ENCODE measurements around the gene TAF10.

TAF10 gene

GRCh38 chr11:6607190-6607795 is 4.7 kb downstream of the TAF10 start:
- DNase-seq, result no peak

DNA sequence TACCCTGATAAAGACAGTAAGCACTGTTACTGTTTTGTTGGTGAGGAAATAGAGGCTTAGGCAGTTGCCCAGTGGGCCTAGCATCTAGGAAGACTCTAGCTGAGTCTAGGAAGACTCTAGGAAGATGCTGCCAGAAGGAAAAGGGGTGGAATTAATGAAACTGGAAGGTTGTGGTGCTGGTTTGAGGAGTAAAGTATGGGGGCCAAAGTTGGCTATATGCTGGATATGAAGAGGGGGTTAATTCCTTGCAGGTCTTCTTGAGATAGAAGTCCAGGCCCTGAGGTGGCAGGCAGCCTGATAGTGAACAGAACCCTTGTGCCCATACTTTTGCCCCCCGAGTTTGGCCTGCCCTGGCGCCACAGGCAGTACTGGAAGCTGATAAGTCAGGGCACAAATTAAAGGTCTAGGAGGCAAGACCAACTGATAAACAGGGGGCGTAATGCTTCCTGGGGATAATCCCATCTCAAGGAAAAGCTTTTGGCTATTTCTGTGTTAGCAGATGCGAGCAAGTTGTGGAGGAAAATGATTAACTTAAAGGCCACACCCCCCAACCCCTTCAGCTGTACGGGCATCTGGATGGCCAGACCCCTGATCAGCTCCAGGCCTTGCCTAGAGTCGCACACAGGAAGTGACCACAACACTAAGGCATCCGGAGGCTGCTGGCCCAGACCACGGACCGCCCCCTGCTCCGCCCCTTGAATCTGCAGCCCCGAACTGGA is 5.4 kb downstream of the TAF10 start:
- DNase-seq, result peak; percentile 48

- DNase-seq, result no peak
Observed at GRCh38 chr11:6604790-6605189, 7.2 kb downstream of the TAF10 start.

GRCh38 chr11:6604081-6604626 is 7.9 kb downstream of the TAF10 start:
- DNase-seq, result peak; percentile 63

- peak; percentile 85 for DNase-seq
Observed at GRCh38 chr11:6603287-6604080, 8.5 kb downstream of the TAF10 start, which contains the start of the genes ILK and RRP8. TSS of gene ILK (plus strand) at chr11:6603774. CDS start at chr11:6604272, 498 bp downstream. TSS of gene RRP8 (minus strand) at chr11:6603616. CDS start at chr11:6603502, 114 bp downstream.

DNA sequence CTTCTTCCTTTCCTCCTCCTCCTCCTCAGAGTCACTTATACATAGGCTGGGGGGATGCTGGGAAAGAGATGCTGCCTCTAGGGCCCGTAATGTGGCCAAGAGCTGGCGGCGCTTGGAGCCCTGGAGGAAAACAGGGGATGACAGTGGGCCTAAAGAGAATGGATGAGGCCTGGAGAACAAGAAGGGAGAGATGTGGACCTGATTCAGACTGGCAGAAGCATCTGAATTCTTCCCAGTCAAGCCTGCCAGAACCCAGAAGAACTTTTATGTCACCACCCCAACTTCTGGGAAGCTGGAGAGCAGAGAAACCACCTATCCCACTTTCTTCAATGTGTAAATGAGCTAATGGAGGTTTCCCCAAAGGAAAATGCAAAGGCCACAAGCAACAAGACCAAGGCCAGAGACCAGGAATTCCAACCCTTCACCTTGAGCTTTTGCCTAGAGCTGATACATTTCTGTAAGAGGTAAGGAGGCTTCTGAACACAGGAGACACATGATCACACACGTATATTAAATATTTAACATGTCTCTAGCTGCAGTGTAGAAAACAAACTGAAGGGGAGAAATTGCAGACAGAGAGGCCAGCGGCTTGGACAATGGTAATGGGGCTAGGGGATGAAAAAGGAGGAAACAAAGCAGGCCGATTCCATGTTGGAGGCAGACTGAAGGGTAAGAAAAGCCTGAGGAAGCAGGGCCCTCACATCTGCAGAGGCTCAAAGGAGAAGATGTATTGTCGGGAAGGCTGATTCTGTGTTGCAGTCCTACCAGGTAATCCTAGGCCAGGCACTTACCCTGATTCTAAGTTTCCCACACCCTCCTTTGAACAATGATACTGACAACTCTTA is 9.7 kb downstream of the TAF10 start:
- DNase-seq, result no peak

DNA sequence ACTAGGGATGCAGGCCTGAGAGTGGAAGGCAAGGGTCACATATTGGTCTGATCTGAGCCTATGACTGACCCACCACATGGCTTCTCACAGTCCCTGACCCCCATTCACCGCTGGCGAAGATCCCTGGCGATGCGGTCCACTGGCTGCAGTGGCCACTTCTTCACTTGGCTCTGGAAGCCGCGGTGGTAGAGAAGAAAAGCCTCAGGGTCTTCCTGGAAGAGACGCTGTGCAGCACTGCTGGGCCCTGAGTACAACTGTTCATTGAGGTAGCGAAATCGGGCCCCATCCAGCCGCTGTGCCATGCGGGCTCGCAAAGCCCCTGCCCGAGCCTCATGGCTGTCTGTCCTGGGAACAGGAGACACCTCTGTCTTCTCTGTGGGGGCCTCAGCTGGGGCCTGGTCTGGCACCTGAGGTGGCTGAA is 11.0 kb downstream of the TAF10 start:
- no peak for DNase-seq

DNA sequence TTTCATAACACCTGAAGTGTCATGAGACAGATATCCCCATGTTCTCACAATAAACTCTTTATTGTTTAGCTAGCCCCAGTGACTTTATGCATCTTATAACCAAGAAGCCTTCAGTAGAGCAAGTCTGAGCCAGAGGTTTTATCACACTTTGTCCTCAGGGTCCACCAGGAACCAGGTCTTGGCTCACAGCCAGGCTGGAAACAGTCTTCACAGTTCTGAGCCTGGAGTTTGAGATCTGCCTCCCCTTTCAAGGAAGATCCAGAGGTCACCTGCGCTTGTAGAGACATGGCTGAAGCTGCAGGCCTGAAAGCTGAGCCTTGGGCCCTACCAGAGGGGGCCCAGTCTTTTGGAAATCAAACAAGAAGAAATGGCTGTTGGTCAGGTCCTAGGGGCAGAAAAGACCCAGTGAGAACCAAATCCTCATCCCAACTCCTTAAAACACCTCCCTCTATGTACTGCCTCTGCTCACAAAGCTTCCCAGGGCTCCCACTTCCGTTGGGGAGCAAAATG is 12.1 kb downstream of the TAF10 start:
- DNase-seq, result no peak

DNA sequence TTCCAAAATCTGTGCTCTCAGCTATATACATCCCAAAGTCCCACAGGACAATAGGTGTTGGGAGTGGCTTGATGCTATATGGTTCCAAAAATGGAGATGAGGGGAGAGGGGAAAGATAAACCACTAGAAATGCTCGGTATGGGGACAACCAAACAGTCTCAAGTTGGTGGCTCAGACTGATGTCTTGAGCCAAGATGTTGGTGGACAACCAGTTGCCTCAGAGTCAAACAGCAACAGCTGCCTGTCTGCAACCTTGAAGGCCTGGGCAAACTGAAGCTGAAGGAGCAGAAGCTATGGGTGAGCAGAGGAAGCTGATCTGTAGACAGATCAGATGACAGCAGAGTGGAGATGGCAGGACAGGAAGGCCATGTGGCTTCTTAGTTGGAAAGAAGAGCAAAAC is 12.6 kb downstream of the TAF10 start:
- DNase-seq, result no peak

- no peak for DNase-seq
Observed at GRCh38 chr11:6598555-6598954, 13.5 kb downstream of the TAF10 start.

- DNase-seq, result no peak
Observed at GRCh38 chr11:6596239-6596877, 15.7 kb downstream of the TAF10 start.

GRCh38 chr11:6594142-6594768 is 17.8 kb downstream of the TAF10 start:
- DNase-seq, result no peak

GRCh38 chr11:6588018-6588417 is 24.0 kb downstream of the TAF10 start:
- DNase-seq, result no peak

DNA sequence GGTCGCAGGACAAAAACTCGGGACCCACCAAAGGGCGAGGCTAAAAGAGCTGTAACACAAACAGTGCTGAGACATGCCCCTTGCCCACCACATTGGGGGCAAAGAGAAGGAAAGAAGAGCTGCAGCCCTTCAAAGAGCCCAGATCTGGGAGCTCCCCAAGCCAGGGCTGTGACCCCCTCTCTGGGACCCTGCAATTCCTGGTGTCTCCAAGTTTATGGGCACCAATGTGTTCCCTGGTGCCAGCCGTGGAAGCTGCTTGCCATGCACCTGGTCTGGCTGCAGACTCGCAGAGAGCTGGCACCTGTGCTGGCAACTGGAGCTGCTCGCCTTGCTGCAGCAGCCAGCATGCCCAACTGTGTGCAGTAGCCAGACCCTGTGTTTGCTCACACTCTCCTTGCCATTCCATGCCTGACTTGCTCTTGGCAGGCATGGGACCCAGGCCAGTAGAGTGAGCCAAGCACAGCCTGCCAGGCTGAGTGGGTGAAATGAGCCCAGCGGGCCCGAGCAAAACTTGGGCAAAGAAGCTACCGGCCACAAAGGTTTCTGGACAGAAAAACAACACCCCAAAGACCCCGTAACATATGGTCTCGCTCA is 24.6 kb downstream of the TAF10 start:
- no peak for DNase-seq

- no peak for DNase-seq
Observed at GRCh38 chr11:6586434-6587359, 25.3 kb downstream of the TAF10 start.

GRCh38 chr11:6584528-6584927 is 27.5 kb downstream of the TAF10 start:
- DNase-seq, result no peak

DNA sequence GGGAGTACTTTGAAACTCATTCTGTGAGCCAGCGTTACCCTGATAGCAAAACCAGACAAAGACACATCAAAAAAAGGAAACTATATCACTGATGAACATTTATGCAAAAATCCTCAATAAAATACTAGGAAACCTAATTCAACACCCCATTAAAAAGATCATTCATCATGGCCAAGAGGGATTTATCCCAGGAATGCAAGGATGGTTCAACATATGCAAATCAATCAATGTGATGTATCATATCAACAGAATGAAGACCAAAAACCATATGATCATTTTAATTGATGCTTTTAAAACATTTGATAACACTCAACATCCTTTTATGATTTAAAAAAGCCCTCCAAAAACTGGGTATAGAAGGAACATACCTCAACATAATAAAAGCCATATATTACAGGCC is 28.4 kb downstream of the TAF10 start:
- DNase-seq, result no peak

DNA sequence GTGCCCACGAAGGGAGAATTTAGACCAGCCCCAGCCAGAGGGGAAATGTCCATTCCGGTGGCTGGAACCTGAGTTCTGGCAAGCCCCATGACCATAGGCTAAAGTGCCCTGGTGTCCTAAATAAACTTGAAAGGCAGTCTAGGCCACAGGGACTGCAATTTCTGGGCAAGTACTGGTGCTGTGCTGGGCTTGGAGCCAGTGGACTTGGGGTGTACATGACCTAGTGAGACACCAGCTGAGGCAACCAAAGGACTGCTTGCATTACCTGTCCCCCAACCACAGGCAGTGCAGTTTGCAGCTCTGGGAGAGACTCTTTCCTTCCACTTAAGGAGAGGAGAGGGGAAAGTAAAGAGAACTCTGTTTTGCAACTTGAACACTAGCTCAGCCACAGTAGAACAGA is 32.3 kb downstream of the TAF10 start:
- no peak for DNase-seq

DNA sequence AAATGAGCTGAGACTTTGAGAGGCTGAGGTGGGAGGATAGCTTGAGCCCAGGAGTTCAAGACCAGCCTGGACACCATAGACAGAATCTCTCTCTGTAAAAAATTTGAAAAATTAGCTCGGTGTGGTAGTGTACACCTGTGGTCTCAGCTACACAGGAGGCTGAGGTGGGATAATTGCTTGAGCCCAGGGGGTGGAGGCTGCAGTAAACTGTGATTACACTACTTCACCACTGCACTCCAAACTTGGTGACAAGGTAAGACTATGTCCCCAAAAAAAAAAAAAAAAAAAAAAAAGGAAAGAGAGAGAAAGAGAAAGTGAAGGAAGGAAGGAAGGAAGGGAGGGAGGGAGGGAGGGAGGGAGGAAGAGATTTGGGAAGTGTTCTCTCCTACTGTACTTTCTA is 33.9 kb downstream of the TAF10 start:
- DNase-seq, result no peak

Data from activated T-cell treated with anti-CD3 and anti-CD28 coated beads, Interleukin-2, amount 50 U/mL, for 1 hour (primary cell).